WERI-Rb-1 (cell line): ENCODE data around the gene SDC1.

ENCODE experiments used
- DNase-seq: peaks from one replicate; pipeline ENCODE4 v3.0.0-alpha.2; 2020
- H3K27ac ChIP-seq: fragments of 250-450 bp; sonication (Bioruptor Pico); 2 replicates; pipeline ENCODE4 v1.5.1; 2020; ENCODE audit warnings: mild to moderate bottlenecking, moderate library complexity
- H3K27me3 ChIP-seq: fragments of 250-450 bp; sonication (Bioruptor Pico); 2 replicates; pipeline ENCODE4 v1.5.1; 2021; ENCODE audit warnings: mild to moderate bottlenecking, low read depth, moderate library complexity; ENCODE audit not compliant: insufficient read depth, severe bottlenecking
- H3K36me3 ChIP-seq: fragments of 250-450 bp; sonication (Bioruptor Pico); 2 replicates; pipeline ENCODE4 v1.5.1; 2020; ENCODE audit warnings: mild to moderate bottlenecking, moderate library complexity
- H3K4me3 ChIP-seq: 2 replicates; pipeline ENCODE4 v1.5.1; 2011; ENCODE audit warnings: low read depth, mild to moderate bottlenecking, control low read depth, low read length
- H3K9me3 ChIP-seq: fragments of 250-450 bp; sonication (Bioruptor Pico); 2 replicates; pipeline ENCODE4 v1.5.1; 2021; ENCODE audit warnings: mild to moderate bottlenecking, moderate library complexity; ENCODE audit not compliant: severe bottlenecking
- TF ChIP-seq, protein P1 (sequence below): IDR thresholded peaks from 2 replicates; pipeline ENCODE4 v1.5.1; 2011; ENCODE audit warnings: low read depth, mild to moderate bottlenecking, control low read depth, inconsistent platforms, low read length

The SDC1 gene

DNA sequence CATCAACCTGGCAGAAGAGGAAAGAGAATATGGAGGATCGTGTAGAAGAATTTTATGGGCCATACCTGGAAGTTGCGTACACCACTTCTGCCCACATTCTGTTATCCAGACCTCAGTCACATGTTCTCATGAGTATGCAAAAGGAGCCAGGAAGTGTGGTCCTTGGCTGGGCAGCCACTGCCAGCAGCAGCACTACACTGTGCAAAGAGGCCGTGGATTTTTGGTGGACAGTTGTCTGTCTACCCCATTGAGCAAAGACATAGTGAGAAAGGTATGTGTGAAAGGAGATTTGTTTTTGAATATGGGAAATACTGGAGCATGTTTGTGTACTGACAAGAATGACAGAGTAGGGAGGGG is 68.1 kb downstream of the SDC1 start:
- H3K4me3 ChIP-seq = no peak overlapping the region
- no peak for DNase-seq
- no peak overlapping the region for H3K27ac ChIP-seq
- TF ChIP-seq, protein P1, sequence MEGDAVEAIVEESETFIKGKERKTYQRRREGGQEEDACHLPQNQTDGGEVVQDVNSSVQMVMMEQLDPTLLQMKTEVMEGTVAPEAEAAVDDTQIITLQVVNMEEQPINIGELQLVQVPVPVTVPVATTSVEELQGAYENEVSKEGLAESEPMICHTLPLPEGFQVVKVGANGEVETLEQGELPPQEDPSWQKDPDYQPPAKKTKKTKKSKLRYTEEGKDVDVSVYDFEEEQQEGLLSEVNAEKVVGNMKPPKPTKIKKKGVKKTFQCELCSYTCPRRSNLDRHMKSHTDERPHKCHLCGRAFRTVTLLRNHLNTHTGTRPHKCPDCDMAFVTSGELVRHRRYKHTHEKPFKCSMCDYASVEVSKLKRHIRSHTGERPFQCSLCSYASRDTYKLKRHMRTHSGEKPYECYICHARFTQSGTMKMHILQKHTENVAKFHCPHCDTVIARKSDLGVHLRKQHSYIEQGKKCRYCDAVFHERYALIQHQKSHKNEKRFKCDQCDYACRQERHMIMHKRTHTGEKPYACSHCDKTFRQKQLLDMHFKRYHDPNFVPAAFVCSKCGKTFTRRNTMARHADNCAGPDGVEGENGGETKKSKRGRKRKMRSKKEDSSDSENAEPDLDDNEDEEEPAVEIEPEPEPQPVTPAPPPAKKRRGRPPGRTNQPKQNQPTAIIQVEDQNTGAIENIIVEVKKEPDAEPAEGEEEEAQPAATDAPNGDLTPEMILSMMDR = no peak
- no peaks in the 10 kb centered on the region for H3K36me3 ChIP-seq
- H3K9me3 ChIP-seq = no peaks in the 10 kb centered on the region
- H3K27me3 ChIP-seq = no peaks in the 10 kb centered on the region

DNA sequence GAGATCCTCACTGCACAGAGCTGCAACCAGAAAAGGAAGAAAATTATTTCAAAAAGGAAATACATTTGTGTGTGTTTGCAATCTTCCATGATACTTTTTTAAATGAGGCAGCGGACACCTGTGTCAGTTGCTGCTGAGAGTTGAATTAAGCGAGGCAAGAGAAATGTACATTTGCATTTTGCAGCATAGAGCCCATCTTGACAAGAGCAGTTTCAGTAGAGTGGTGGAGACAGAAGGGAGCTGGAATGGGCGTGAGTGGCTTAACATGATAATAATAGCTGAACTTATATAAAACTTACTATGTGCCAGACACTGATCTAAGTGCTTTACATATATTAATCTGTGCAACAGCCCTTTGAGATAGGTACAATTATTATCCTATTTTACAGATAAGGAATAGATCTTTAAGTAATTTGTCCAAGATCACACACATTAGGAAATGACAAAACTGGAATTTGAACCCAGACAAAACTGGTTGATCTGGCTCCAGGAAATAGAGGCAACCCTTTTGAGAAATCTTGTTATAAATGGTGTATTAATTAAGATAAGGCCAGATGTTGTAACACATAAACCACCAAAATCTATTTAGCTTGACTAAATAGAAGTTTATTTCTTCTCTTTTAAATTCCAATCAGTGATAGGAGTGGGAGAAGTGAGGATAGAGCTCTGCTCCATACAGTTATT is 68.7 kb downstream of the SDC1 start:
- H3K27me3 ChIP-seq = no peaks in the 10 kb centered on the region
- no peak overlapping the region for H3K4me3 ChIP-seq
- TF ChIP-seq, protein P1 = no peak
- no peak overlapping the region for H3K27ac ChIP-seq
- DNase-seq = no peak
- no peaks in the 10 kb centered on the region for H3K36me3 ChIP-seq
- no peaks in the 10 kb centered on the region for H3K9me3 ChIP-seq

DNA sequence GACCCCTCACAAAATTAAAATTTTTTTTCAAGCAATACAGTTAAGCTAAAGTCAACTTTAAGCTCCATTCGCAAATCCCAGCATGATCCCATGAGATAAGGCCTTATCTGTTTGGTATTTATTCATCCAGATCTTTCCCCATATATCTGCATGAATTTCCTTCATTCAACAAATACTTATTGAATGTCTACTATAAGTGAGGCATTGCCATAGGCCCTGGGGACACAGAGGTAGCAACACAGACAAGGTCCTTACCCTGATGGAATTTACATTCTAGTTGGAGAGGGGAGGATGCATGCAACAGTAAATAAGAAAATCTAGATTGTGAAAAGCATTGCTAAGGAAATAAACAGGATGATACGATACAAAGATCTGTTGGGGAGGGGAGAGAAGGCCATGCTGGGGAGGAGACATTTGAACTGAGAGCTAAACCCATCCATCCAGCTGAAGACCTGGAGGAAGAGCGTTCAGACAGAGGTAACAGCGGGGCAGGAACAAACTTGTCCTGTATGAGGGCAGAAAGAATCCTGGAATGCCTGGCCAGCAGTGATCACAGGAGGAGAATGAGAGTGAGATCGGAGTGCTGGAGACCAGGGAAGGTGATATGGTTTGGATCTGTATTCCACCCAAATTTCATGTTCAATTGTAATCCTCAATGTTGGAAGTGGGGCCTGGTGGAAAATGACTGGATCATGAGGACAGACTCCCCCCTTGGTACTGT is 71.6 kb downstream of the SDC1 start:
- Histone ChIP-seq H3K4me3 (no peak overlapping the region), H3K9me3 (no peaks in the 10 kb centered on the region), H3K27ac (no peak overlapping the region), H3K27me3 (no peaks in the 10 kb centered on the region), H3K36me3 (no peaks in the 10 kb centered on the region)
- TF ChIP-seq, protein P1 = no peak
- no peak for DNase-seq

DNA sequence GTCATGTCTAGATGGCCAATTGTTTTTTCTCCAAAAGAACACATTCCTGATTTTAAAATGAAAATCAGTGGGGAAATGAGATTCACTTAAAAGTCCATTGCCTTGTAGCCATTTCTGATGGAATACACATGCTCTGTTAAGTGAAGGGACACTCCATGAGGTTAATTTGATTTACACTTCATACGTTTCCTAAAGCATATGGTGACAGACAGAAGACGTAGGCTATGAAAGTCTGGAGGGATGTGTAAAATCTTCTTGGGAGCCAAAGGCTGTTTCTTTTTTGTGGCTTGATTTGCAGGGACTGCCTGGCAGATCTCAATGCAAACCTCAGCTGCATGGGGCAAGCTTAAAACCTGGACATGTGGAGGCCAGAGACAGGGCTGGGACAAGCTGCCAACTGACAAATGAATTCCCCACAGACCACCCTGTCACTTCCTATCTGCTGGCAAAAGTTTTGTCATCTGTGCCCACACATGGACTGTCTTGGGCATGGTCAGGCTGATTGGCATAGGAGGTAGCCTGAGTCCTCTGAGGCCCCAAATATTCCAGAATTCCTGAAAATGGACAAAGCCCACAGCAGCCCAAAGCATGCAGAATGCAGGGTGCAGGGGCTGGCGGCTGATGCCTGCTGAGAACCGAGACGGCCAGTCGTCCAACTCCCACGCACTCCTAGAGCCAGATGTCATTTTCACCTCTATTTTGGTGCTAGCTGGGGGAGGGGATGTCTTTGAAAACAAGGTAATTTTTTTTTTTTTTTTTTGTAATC is 73.9 kb downstream of the SDC1 start:
- no peak for DNase-seq

More for the DNA sequence above, 73.9 kb downstream of the SDC1 start:
- no peaks in the 10 kb centered on the region for H3K27me3 ChIP-seq
- TF ChIP-seq, protein P1 = no peak
- H3K4me3 ChIP-seq = no peak overlapping the region
- no peaks in the 10 kb centered on the region for H3K36me3 ChIP-seq
- no peaks in the 10 kb centered on the region for H3K9me3 ChIP-seq
- no peak overlapping the region for H3K27ac ChIP-seq
